Osteocyte (in vitro differentiated cells): ENCODE data around the gene RBMS3. TPM values are rescaled to one million over a fixed set of nuclear protein-coding genes. Genes with fewer than 3 reads are reported as not detected.
"Not testable (repeated sequence)": the region's sequence is repeated elsewhere in the genome, so short reads cannot be mapped to it uniquely, and the experiment has no call there.

Source experiments
- DNase-seq: peaks from one replicate; pipeline ENCODE4 v3.0.0; 2021; ENCODE audit warnings: mixed read lengths; ENCODE audit not compliant: unreplicated experiment; ENCODE audit errors: extremely low spot score
- H3K27ac Mint-ChIP-seq: one replicate; pipeline ENCODE4 v1.8.0; 2021; ENCODE audit warnings: mild to moderate bottlenecking, mixed read lengths; ENCODE audit not compliant: unreplicated experiment
- H3K27me3 Mint-ChIP-seq: one replicate; pipeline ENCODE4 v1.8.0; 2021; ENCODE audit warnings: mixed read lengths; ENCODE audit not compliant: unreplicated experiment
- H3K36me3 Mint-ChIP-seq: one replicate; pipeline ENCODE4 v1.8.0; 2021; ENCODE audit warnings: mixed read lengths; ENCODE audit not compliant: unreplicated experiment
- H3K4me1 Mint-ChIP-seq: one replicate; pipeline ENCODE4 v1.8.0; 2021; ENCODE audit warnings: mixed read lengths; ENCODE audit not compliant: unreplicated experiment
- H3K4me3 Mint-ChIP-seq: one replicate; pipeline ENCODE4 v1.8.0; 2021; ENCODE audit warnings: mild to moderate bottlenecking, moderate library complexity, mixed read lengths; ENCODE audit not compliant: unreplicated experiment
- H3K9me3 Mint-ChIP-seq: one replicate; pipeline ENCODE4 v1.8.0; 2021; ENCODE audit warnings: mixed read lengths; ENCODE audit not compliant: unreplicated experiment
- CTCF ChIP-seq: fragments of 200-600 bp; sonication (generic); IDR thresholded peaks from 2 replicates; pipeline ENCODE4 v1.5.0; 2021; ENCODE audit warnings: antibody characterized with exemption, mild to moderate bottlenecking, moderate library complexity
- total RNA-seq: library from RNA; stranded (reverse); gene quantifications from 2 replicates; pipeline ENCODE4 v1.2.1, GENCODE V29; 2021

Gene RBMS3
- total RNA-seq, 1 donor from 2014 or later: 64.2 TPM

- Mint-ChIP-seq H3K27ac (peak overlapping the region; percentile 92), H3K36me3 (peaks cover 8% of the 10 kb centered on the region), H3K4me3 (peak overlapping the region; percentile 61), H3K27me3 (no peaks in the 10 kb centered on the region), H3K4me1 (peaks cover 53% of the 10 kb centered on the region), H3K9me3 (no peaks in the 10 kb centered on the region)
- DNase-seq: no peak
- no peak for TF ChIP-seq CTCF
Measured at GRCh38 chr3:29348316-29348715, 67.4 kb downstream of the RBMS3 start.

GRCh38 chr3:29349049-29349448 lies 68.2 kb downstream of the RBMS3 start:
- no peak for DNase-seq
- peak overlapping the region; percentile 92 for H3K27ac Mint-ChIP-seq
- H3K27me3 Mint-ChIP-seq: no peaks in the 10 kb centered on the region
- peaks cover 54% of the 10 kb centered on the region for H3K4me1 Mint-ChIP-seq
- H3K4me3 Mint-ChIP-seq: no peak overlapping the region
- peaks cover 10% of the 10 kb centered on the region for H3K36me3 Mint-ChIP-seq
- H3K9me3 Mint-ChIP-seq: no peaks in the 10 kb centered on the region
- TF ChIP-seq CTCF: no peak

GRCh38 chr3:29353807-29354206 lies 72.9 kb downstream of the RBMS3 start:
- Mint-ChIP-seq H3K4me3 (peak overlapping the region; percentile 38), H3K27ac (no peak overlapping the region), H3K4me1 (peaks cover 39% of the 10 kb centered on the region), H3K9me3 (no peaks in the 10 kb centered on the region), H3K27me3 (no peaks in the 10 kb centered on the region), H3K36me3 (peaks cover 10% of the 10 kb centered on the region)
- TF ChIP-seq CTCF: no peak
- no peak for DNase-seq

- DNase-seq: no peak
- Mint-ChIP-seq H3K36me3 (peaks cover 11% of the 10 kb centered on the region), H3K27me3 (no peaks in the 10 kb centered on the region), H3K4me1 (peaks cover 31% of the 10 kb centered on the region), H3K9me3 (peaks cover under 1% of the 10 kb centered on the region), H3K27ac (no peak overlapping the region), H3K4me3 (no peak overlapping the region)
- TF ChIP-seq CTCF: no peak
Measured at GRCh38 chr3:29354894-29355293, 74.0 kb downstream of the RBMS3 start.

- H3K4me1 Mint-ChIP-seq: peaks cover 40% of the 10 kb centered on the region
- H3K4me3 Mint-ChIP-seq: no peak overlapping the region
- H3K27ac Mint-ChIP-seq: no peak overlapping the region
- DNase-seq: no peak
- H3K27me3 Mint-ChIP-seq: no peaks in the 10 kb centered on the region
- H3K9me3 Mint-ChIP-seq: peaks cover 4% of the 10 kb centered on the region
- TF ChIP-seq CTCF: no peak
- peaks cover 14% of the 10 kb centered on the region for H3K36me3 Mint-ChIP-seq
Measured at GRCh38 chr3:29356062-29356461, 75.2 kb downstream of the RBMS3 start.

GRCh38 chr3:29360289-29360688 lies 79.4 kb downstream of the RBMS3 start:
- peak overlapping the region; percentile 54 for H3K27ac Mint-ChIP-seq

More at GRCh38 chr3:29360289-29360688, 79.4 kb downstream of the RBMS3 start:
- not testable (repeated sequence) for H3K4me3 Mint-ChIP-seq, DNase-seq, H3K36me3 Mint-ChIP-seq, H3K9me3 Mint-ChIP-seq, H3K27me3 Mint-ChIP-seq
- peaks cover 27% of the 10 kb centered on the region for H3K4me1 Mint-ChIP-seq
